PC-3 (cell line): ENCODE results near the gene TMEM94. TPM values are rescaled to one million over a fixed set of nuclear protein-coding genes. Genes with fewer than 3 reads are reported as not detected.

Source experiments
- ATAC-seq: fragments of 200-7000 bp; cut with Tn5 transposase; 2 replicates; pipeline ENCODE4 v1.9.1; 2020; ENCODE audit warnings: mild to moderate bottlenecking, moderate library complexity
- BruUV-seq: library from RNA; stranded (reverse); fragments of 400-500 nt; replicated peaks from 2 replicates; lab custom pipeline; 2021; lab: Mats Ljungman, UMichigan
- CTCF ChIA-PET: fragments of 300-600 bp; sonication (Branson Sonifier 250); formaldehyde crosslinking; loops from one replicate; lab custom pipeline; 2022; ENCODE audit warnings: antibody characterized with exemption; lab: Charles Lee
- POLR2A ChIA-PET: fragments of 300-600 bp; sonication (Branson Sonifier 250); formaldehyde crosslinking; loops from one replicate; lab custom pipeline; 2022; ENCODE audit warnings: antibody characterized with exemption; ENCODE audit not compliant: unreplicated experiment; lab: Charles Lee
- DNase-seq: peaks from one replicate; pipeline ENCODE4 v3.0.0-alpha.2; 2015
- H2AFZ ChIP-seq: fragments of 300-600 bp; sonication (generic); 2 replicates; pipeline ENCODE4 v1.6.0; 2016; ENCODE audit warnings: antibody characterized with exemption, low read length
- H3F3A ChIP-seq: fragments of 300-600 bp; sonication (generic); one replicate; pipeline ENCODE4 v1.6.0; 2017; ENCODE audit warnings: antibody characterized with exemption, low read length, control low read depth, mild to moderate bottlenecking; ENCODE audit not compliant: unreplicated experiment
- H3K27ac ChIP-seq: fragments of 300-600 bp; sonication (generic); 2 replicates; pipeline ENCODE4 v1.5.1; 2016; ENCODE audit warnings: mild to moderate bottlenecking, low read length
- H3K27me3 ChIP-seq: fragments of 300-600 bp; sonication (generic); 2 replicates; pipeline ENCODE4 v1.6.1; 2016; ENCODE audit warnings: low read length, mixed read lengths
- H3K36me3 ChIP-seq: fragments of 300-600 bp; sonication (generic); 2 replicates; pipeline ENCODE4 v1.6.1; 2016; ENCODE audit warnings: low read depth, mixed run types, low read length, mixed read lengths
- H3K4me1 ChIP-seq: fragments of 300-600 bp; sonication (generic); 2 replicates; pipeline ENCODE4 v1.5.1; 2016; ENCODE audit warnings: low read length; ENCODE audit not compliant: insufficient read depth
- H3K4me2 ChIP-seq: fragments of 300-600 bp; sonication (generic); 2 replicates; pipeline ENCODE4 v1.6.0; 2016; ENCODE audit warnings: low read length
- H3K4me3 ChIP-seq: fragments of 300-600 bp; sonication (generic); 2 replicates; pipeline ENCODE4 v1.5.1; 2016; ENCODE audit warnings: mild to moderate bottlenecking, low read length, mixed read lengths
- H3K79me2 ChIP-seq: fragments of 300-600 bp; sonication (generic); 2 replicates; pipeline ENCODE4 v1.6.1; 2017; ENCODE audit warnings: low read length, mixed read lengths
- H3K9ac ChIP-seq: fragments of 300-600 bp; sonication (generic); 2 replicates; pipeline ENCODE4 v1.6.0; 2016; ENCODE audit warnings: mild to moderate bottlenecking, low read length
- H3K9me2 ChIP-seq: fragments of 300-600 bp; sonication (generic); replicated peaks from 2 replicates; pipeline ENCODE4 v1.6.1; 2016; ENCODE audit warnings: mixed run types, low read length, mixed read lengths
- H3K9me3 ChIP-seq: fragments of 300-600 bp; sonication (generic); 2 replicates; pipeline ENCODE4 v1.6.1; 2016; ENCODE audit warnings: low read length, mixed read lengths
- H4K20me1 ChIP-seq: fragments of 300-600 bp; sonication (generic); 2 replicates; pipeline ENCODE4 v1.6.1; 2016; ENCODE audit warnings: low read length, mixed read lengths
- EZH2 ChIP-seq: fragments of 300-600 bp; sonication (generic); IDR thresholded peaks from one replicate; pipeline ENCODE4 v1.6.1; 2017; ENCODE audit warnings: antibody characterized with exemption, mild to moderate bottlenecking, low read length; ENCODE audit not compliant: unreplicated experiment
- EZH2phosphoT487 ChIP-seq: fragments of 300-600 bp; sonication (generic); IDR thresholded peaks from 2 replicates; pipeline ENCODE4 v1.6.1; 2018; ENCODE audit warnings: mild to moderate bottlenecking, antibody characterized with exemption, low read length, borderline replicate concordance
- intact Hi-C: fragments of 100-400 bp; cut with micrococcal nuclease; formaldehyde crosslinking; loops from 2 replicates; pipeline ENCODE4 v1.9.0; 2023
- total RNA-seq: library from RNA; depleted of rRNA; stranded (reverse); fragments of >200 nt; gene quantifications from 2 replicates; pipeline ENCODE4 v1.2.3, GENCODE V29; 2014
- TF ChIP-seq, protein P1 (sequence below): fragments of 300-600 bp; sonication (generic); conservative IDR thresholded peaks from 2 replicates; pipeline ENCODE4 v1.5.1; 2017; ENCODE audit warnings: antibody characterized with exemption, low read depth, mild to moderate bottlenecking, low read length

TMEM94 gene
- total RNA-seq, 1 experiment from 2014 or later = 45.6 TPM

DNA sequence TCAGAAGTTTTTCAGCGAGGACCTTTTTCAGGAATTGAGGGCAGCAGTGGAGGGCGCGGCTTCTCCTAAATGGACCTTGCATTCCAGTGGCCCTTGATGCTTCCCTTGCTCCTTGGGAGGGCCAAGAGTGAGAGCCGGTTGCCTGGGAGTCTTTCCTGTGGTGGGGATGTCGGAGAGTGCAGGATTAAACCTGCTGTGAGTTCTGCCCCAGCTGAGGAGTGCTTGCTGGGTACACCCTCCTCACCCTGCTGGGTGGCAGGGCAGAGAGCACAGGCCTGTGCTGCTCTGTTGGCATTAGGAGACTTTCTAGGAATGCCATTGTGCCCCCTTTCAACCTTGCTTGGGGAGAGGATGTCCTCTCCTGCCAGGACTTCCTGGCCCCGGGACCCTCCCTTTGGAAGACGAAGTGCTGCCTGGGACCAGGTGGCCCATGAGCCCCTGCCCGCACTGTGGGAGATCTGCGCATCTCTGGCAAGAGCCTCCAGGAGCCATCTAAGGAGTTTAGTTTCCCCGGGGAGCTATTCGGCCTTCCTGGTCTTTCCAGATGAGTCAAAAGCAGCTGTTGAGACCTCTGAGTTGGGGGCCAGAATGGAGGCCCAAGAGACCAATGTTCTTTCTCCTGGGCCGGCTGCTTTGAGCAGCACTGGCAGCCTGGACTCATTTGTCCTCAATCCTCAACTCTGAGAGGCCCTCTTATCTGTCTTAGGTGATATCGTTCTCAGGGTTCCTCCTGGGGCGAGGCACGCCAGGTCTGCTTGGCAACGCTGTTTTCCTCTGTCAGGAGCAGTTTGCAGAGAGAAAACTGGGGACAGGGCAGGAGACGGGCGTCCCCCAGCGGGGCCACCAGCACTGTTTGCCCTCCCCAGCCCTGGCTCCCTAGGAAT, 74.6 kb downstream of the TMEM94 start:
- H3K27ac ChIP-seq = peak overlapping the region; percentile 41; the same call in 1 of the 2 replicates
- TF ChIP-seq EZH2 = no peak
- TF ChIP-seq EZH2phosphoT487 = no peak
- TF ChIP-seq, protein P1, sequence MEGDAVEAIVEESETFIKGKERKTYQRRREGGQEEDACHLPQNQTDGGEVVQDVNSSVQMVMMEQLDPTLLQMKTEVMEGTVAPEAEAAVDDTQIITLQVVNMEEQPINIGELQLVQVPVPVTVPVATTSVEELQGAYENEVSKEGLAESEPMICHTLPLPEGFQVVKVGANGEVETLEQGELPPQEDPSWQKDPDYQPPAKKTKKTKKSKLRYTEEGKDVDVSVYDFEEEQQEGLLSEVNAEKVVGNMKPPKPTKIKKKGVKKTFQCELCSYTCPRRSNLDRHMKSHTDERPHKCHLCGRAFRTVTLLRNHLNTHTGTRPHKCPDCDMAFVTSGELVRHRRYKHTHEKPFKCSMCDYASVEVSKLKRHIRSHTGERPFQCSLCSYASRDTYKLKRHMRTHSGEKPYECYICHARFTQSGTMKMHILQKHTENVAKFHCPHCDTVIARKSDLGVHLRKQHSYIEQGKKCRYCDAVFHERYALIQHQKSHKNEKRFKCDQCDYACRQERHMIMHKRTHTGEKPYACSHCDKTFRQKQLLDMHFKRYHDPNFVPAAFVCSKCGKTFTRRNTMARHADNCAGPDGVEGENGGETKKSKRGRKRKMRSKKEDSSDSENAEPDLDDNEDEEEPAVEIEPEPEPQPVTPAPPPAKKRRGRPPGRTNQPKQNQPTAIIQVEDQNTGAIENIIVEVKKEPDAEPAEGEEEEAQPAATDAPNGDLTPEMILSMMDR = no peak
- H3K4me2 ChIP-seq = peak overlapping the region; percentile 43; the same call in 1 of the 2 replicates
- H3F3A ChIP-seq = no peaks in the 10 kb centered on the region
- H3K36me3 ChIP-seq = peaks cover 10% of the 10 kb centered on the region; the same call in 1 of the 2 replicates
- intact Hi-C loops = no loop called here
- no peaks in the 10 kb centered on the region for H3K27me3 ChIP-seq
- CTCF ChIA-PET = interaction anchor here (0.7 to 1.0 kb wide), 2 partner anchors 15 to 102 kb away, joined by 3 to 4 read pairs; partner anchors contain the start of gene TSEN54
- POLR2A ChIA-PET = no interaction called here
- H3K4me1 ChIP-seq = peaks cover 17% of the 10 kb centered on the region; the same call in 1 of the 2 replicates
- ATAC-seq (peak; percentile 3; the same call in 1 of the 2 replicates), DNase-seq (no peak)
- H3K9me2 ChIP-seq = no peaks in the 10 kb centered on the region
- H3K79me2 ChIP-seq = peaks cover 45% of the 10 kb centered on the region
- no peak overlapping the region for H3K9ac ChIP-seq
- H3K4me3 ChIP-seq = no peak overlapping the region
- TSS peak; percentile 86 for BruUV-seq
- H4K20me1 ChIP-seq = peaks cover 4% of the 10 kb centered on the region; the same call in 1 of the 2 replicates
- no peak overlapping the region for H2AFZ ChIP-seq
- H3K9me3 ChIP-seq = no peaks in the 10 kb centered on the region

DNA sequence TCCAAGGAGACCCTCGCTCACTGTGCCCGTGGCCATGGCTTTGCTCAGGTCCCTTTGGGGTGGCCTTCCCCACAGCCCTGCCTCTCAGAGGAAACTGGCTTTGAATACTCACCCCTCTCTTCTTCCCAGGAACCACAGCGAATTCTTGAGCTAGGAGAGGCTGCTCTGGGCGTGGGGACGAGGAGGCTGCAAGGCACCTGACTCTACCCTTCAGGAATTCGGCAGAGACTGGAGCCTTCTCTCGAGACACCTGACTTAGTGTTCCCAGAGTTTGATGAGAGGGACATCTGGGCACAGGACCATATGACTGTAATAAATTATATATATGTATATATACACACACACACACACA, 75.3 kb downstream of the TMEM94 start:
- ChIA-PET CTCF (interaction anchor here (0.6 to 1.0 kb wide), 3 partner anchors 15 to 103 kb away, joined by 3 to 7 read pairs (median 4); partner anchors contain the start of gene TSEN54), POLR2A (interaction anchor here (0.6 to 0.7 kb wide), 3 partner anchors 18 to 75 kb away, joined by 3 to 4 read pairs (median 3); partner anchors contain the start of gene TMEM94)
- DNase-seq = peak; percentile 81
- Histone ChIP-seq H3K4me3 (no peak overlapping the region), H3K36me3 (peaks cover 10% of the 10 kb centered on the region; the same call in 1 of the 2 replicates), H2AFZ (no peak overlapping the region), H3K79me2 (peaks cover 41% of the 10 kb centered on the region), H3K9ac (no peak overlapping the region), H3K4me2 (peak overlapping the region; percentile 43; the same call in 1 of the 2 replicates), H3F3A (no peaks in the 10 kb centered on the region), H4K20me1 (peaks cover 4% of the 10 kb centered on the region; the same call in 1 of the 2 replicates), H3K4me1 (peaks cover 17% of the 10 kb centered on the region; the same call in 1 of the 2 replicates), H3K27ac (peak overlapping the region; percentile 41; the same call in 1 of the 2 replicates), H3K9me2 (no peaks in the 10 kb centered on the region), H3K27me3 (no peaks in the 10 kb centered on the region), H3K9me3 (no peaks in the 10 kb centered on the region)
- peak; percentile 92 for ATAC-seq
- intact Hi-C loops = no loop called here
- BruUV-seq = no TSS peak
- TF ChIP-seq EZH2phosphoT487 (no peak), EZH2 (no peak)
- TF ChIP-seq, protein P1 = no peak
